GM21529 (cell line): Measurements from ENCODE around the gene KIF1A.

Experiments used
- ATAC-seq: cut with Tn5 transposase; IDR thresholded peaks from one replicate; pipeline ENCODE4 v1.9.1; 2021; ENCODE audit not compliant: unreplicated experiment

Gene KIF1A

GRCh38 chr2:240799033-240799820 is 20.8 kb downstream of the KIF1A start:
- ATAC-seq = no peak

DNA sequence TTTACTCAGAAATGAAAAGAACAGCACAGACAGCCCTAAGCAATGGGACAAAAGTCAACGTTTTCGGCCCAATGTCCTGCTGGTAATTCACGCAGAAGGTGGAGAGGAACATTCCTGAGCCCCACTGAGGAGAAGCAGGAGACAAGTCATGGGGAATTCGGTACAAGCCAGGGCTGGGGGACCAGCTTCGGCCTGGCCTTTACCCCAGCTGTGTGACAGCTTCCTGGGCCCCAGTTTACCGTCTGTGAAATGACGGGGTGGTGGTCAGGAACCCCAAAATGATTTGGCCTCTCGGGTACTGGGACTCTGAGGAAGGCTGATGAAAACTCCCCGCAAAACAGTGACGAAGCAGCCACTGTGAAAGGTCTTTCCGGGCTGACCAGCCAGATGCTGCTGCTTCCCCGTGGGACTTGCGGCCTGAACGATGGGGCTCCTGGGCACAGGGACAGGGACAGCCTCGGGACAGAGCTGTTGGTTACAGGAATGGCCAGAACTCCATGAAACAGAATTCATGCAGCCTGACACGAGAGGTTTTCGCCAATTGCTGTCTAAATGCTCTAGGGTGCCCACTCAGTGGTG is 21.6 kb downstream of the KIF1A start:
- ATAC-seq = no peak

- ATAC-seq = no peak
Measured at GRCh38 chr2:240797914-240798313, 22.1 kb downstream of the KIF1A start.

GRCh38 chr2:240797500-240797895 is 22.5 kb downstream of the KIF1A start:
- ATAC-seq = no peak

DNA sequence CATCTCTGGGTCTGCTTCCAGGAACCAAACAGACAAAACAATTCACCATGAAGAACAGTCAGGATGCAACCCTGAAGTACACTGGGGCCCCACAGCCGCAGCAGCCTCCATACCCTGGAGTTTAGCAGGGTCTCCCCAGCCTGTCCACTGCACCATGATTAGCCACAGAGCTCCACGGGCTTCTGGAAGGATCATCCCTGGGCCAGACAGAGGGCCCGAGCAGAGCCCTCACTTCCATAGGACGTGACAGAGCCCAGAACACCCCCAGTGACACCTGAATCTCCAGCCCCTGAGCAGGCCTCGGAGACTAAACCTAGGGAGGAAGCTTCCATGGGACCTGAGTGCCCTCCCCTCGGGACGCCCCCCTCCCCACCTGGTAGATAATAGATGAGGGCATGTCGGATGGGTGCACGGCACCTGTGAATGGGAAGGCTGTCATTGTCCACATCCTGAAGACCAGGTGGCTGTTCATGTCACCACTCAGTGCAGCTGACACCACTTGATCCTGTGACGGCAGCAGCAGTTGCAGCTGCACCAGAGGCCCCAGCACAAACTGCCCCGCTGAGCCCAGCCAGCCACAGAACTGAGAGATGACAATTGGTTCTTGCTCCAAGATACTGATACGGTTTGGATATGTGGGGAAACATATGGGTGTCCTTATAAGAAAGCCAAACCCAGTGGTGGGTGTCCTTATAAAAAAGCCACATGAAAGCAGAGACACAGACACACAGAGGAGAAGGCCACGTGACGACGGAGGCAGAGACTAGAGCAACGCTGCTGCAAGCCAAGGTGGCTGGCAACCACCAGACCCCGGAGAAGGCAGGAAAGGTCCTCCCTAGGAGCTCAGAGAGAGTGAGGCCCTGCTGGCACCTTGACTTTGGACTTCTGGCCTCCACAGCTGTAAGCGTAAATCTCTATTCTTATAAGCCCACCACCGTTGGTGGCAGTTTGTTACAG is 23.2 kb downstream of the KIF1A start:
- no peak for ATAC-seq

- ATAC-seq = no peak
Measured at GRCh38 chr2:240795916-240796510, 24.0 kb downstream of the KIF1A start.

DNA sequence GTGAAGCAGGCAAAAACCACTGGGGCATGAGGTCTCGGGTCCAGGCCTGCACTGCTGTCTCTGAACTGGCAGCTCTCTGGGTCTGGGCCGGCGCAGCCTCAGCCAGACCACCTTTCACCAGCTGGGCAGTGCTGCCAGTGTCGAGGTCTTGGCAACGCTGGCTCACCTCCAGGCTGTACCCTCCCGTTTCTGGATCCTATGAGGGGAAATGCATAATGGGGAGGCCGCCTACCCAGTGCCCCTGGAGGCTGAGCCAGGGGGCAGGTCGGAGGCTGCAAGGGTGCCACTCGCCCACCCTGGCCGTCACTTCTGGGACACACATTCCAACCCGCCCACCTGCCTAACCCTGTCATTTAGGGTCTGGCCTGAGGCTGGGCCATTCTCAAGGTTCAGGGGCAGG is 24.6 kb downstream of the KIF1A start:
- no peak for ATAC-seq

DNA sequence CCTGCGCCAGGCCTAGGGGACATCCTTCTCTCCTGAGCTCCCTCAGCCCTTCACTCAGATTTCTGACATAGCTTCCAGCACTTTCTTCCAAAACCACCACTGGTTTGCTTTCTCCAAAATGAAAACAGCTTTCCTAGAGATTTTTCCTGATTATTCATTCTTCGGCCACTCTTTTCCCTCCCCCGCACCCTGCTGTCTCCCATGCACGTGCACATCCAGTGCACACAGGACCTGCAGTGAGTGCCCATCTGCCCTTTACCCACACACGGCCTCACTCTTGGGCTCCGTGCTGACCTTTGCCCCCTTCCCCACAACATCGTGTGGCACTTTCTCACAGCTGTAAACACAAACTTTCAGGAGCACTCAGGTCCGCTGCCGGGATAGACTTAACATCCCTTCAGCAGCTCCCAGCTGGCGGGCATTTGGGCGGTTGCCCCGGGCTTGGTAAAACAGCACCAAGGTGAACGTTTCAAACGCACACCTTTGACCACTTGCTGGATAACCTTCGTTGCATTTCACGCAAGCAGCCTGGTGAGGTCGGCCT is 25.8 kb downstream of the KIF1A start:
- no peak for ATAC-seq

DNA sequence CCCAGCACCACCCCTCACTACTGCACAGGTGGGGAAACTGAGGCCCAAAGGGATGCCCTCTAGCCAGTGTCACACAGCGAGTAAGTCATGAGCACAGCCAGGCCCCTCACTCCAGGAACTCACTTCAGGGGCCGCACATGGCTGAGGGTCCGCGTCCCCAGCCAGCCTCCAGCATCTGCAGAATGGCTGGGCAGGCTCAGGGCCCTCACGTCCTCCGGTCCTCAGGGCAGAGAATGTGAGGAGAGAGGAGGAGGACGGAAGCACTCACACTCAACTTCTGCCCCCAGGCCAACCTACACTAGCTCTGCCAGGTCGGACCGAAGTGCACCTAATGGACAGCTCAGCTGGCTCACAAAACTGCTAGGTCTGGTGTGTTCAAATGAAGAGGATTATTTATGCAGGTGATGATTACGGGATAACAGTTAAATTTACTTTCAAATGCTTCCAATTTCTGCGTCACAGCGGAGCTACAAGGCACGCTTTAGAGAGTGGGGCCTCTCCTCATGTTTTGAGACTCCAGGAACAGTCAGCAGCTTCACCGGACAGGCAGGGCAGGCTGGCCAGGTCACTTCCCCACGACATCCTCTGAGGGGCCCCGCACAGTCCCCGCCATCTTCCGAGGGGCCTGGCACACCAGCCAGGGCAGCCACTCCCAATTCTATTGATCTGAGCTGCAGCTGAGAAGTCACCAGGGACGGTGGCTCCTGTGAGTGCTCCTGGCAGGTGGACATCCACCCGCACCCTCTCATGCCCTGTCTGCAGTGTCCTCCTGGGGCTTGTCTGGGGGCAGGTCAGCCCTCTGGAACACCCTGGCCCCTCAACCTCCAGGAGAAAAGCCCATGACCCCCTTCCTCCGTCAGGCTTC is 26.5 kb downstream of the KIF1A start:
- ATAC-seq = no peak

- ATAC-seq = no peak
Measured at GRCh38 chr2:240792629-240793312, 27.2 kb downstream of the KIF1A start.

GRCh38 chr2:240791821-240792628 is 28.0 kb downstream of the KIF1A start:
- ATAC-seq = no peak

- no peak for ATAC-seq
Measured at GRCh38 chr2:240791221-240791800, 28.7 kb downstream of the KIF1A start.

DNA sequence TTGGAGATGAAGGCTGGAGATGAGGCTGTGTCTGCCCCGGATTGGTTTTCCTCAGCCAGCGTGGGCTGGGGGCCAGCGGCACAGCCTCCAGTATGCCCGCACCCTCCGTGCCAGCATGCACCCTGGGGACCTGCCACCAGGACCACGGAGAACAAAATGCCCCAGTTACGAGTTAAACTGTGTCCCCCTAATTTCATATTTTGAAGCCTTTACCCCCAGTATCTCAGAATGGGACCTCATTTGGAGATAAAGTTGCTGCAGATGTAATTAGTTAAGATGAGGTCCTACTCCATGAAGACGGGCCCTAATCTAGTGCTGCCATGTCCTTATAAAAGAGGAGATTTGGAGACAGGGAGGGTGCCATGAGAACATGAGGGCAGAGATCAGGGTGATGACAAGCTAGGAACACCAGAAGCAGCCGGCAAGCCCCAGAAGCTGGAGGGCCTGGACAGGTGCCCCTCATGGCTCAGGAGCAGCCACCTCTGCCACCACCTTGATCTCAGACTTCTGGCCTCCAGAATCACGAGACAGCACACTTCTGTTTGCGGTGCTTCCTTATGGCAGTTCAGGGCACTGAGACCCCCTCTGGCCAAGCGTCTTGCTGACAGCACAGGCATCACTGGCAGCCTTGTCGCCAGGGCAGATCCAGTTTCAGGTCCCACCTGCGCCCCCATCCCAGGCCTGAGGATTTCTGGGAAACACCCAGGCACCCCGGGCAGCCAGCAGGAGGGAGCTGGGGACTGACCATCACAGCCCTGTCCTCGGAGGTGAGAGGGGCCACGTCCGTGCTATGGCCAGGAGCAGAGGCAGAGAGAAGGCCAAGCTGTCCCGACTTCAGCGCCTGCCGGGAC is 29.4 kb downstream of the KIF1A start:
- no peak for ATAC-seq

DNA sequence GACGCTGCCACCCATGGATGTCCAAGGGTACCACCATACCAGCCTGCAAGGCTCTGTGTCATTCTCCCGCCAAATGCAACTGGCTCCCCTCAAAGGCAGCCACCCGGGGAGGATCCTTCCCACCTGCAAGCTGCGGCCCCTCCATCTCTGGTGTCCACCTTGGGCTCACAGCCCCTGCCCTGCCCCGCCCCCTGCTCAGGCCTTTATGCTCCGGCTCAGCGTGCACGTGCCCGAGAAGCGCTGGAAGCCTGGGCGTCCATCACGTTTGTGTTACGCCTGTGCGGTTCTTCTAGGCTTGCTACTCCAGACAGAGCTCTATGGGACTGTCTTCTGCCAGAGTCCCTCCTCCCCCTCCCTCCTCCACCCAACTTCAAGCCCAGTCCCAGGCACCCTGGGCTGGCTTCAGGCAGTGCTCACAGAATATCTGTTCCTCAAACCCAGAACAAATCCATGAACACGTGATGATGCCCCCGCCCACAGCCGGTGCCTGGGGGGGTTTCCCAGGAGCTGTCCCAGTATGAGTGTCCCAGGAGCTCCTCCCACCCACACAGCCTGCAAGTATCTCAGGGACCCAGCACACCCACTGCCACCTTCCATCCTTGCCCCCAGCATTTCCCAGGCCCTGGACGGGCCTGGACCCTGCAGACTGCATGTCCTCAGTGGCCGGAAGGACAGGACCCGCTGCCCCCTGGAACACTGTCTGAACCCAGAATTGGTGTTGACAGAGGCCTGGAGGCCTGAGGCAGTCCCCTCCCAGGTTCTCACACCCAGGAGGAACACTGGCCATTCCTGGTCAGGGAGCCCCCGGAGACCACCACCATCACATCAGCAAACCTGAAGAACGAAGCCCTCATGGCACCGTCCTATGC is 30.3 kb downstream of the KIF1A start:
- no peak for ATAC-seq

- no peak for ATAC-seq
Measured at GRCh38 chr2:240789051-240789453, 31.0 kb downstream of the KIF1A start.

- no peak for ATAC-seq
Measured at GRCh38 chr2:240788482-240788881, 31.5 kb downstream of the KIF1A start.
